ENCODE measurements around the gene SIGLEC10. TPM values are rescaled to one million over a fixed set of nuclear protein-coding genes. Genes with fewer than 3 reads are reported as not detected.

SIGLEC10 gene
- total RNA-seq, 1 donor from 2014 or later, result not detected

DNA sequence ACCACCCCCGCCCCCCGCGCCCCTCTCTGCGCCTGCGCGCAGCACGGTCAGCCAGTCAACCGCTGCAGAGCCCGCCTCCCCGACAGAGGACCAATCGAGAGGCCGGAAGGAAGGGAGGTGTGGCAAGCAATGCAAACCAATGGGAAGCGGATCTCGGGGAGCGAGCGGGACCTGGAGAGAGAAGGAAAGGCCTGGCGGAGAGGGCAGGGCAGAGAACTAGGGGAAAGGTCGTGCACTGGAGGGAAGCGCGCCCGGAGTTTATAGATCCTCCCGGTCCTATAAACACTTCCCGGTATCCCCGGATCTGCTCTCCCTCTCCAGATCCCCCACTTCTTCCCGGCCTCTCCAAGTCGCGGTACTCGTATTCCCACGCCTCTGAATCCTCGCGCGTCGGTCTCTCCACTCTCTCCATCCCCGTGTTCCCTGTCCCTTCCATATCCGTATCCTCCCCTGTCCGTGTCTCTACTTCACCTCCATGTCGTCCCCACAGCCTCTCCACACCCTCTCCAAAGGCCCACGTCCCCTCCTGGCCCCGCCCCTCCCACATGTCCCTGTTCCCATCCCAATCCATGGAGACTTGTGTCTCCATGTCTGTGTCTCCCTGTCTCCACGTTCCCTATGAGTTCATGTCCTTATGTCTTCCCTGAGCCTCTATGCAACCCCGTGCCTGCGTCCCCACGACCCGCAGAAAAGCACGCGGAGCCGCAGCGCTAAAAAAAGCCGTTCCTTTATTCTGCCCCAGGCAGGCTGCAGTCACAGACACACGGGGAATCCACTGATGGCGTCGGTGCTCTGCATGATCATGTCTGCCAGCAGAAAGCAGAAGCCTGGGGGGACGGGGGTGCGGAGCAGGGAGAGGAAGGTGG lies 50.8 kb downstream of the SIGLEC10 start:
- Mint-ChIP-seq H3K36me3 (ENCODE audit: insufficient read depth) (no peaks in the 10 kb centered on the region), H3K27ac (peak overlapping the region; percentile 100), H3K27me3 (peaks cover 14% of the 10 kb centered on the region), H3K4me1 (ENCODE audit: low read depth) (peaks cover 38% of the 10 kb centered on the region), H3K9me3 (ENCODE audit: low read depth) (no peaks in the 10 kb centered on the region), H3K4me3 (ENCODE audit: low read depth) (peak overlapping the region; percentile 96)
- TF ChIP-seq CTCF (IDR thresholded peaks at IDR 0.05; ENCODE audit: unreplicated experiment), result no peak
- DNase-seq (ENCODE audit: low spot score, unreplicated experiment), result peak; percentile 92

- H3K36me3 Mint-ChIP-seq (ENCODE audit: insufficient read depth), result no peaks in the 10 kb centered on the region
- peaks cover 38% of the 10 kb centered on the region for H3K4me1 Mint-ChIP-seq (ENCODE audit: low read depth)
- H3K27ac Mint-ChIP-seq, result peak within 1 kb of the TSS; percentile 100
- H3K4me3 Mint-ChIP-seq (ENCODE audit: low read depth), result peak within 1 kb of the TSS; percentile 96
- H3K27me3 Mint-ChIP-seq, result peaks cover 9% of the 10 kb centered on the region
- no peaks in the 10 kb centered on the region for H3K9me3 Mint-ChIP-seq (ENCODE audit: low read depth)
- no peak for DNase-seq (ENCODE audit: low spot score, unreplicated experiment)
- TF ChIP-seq CTCF (IDR thresholded peaks at IDR 0.05; ENCODE audit: unreplicated experiment), result no peak
Observed at GRCh38 chr19:51365965-51366388, 51.5 kb downstream of the SIGLEC10 start, which contains the start of gene ETFB. ETFB (minus strand) TSS chr19:51366388; CDS start chr19:51366326, 62 bp downstream.

DNA sequence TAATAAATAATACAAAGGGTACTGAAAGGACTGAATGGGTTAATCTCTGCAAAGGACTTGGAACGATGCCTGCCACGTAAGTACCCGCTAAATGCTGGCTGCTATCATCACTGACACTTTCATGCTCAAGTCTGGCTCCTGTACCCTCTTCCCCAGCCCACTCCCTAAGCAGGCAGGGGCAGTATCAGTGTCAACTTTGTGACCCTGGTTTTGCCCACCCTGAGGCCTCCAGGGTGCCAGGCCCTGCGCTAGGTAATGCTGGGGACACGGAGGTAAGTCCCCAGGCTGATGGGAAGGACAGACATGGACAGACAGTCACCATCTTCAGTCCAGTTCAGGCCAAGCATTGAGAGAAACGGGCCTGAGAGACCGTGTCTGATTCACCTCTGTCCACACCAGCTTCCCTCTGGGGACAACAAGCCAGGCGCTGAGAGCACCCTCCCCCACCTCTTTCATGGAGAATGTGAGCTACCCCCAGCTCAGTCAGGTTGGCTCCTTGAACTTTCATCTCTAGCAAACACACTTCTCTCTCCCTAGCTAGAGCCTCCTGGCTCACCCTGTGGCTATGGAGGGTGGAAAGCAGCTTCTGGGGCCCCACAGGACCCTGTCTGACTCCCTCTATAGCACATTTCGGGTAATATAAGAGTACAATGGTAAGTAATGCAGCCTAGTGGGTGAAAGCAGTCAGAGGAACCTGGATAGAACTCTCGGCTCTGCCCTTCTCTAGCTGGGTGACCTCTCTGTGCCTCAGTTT lies 52.1 kb downstream of the SIGLEC10 start:
- no peak for DNase-seq (ENCODE audit: low spot score, unreplicated experiment)
- Mint-ChIP-seq H3K27me3 (peaks cover 3% of the 10 kb centered on the region), H3K27ac (peak overlapping the region; percentile 98), H3K4me1 (ENCODE audit: low read depth) (peaks cover 38% of the 10 kb centered on the region), H3K4me3 (ENCODE audit: low read depth) (peak overlapping the region; percentile 96), H3K9me3 (ENCODE audit: low read depth) (no peaks in the 10 kb centered on the region), H3K36me3 (ENCODE audit: insufficient read depth) (no peaks in the 10 kb centered on the region)
- TF ChIP-seq CTCF (IDR thresholded peaks at IDR 0.05; ENCODE audit: unreplicated experiment), result no peak

DNA sequence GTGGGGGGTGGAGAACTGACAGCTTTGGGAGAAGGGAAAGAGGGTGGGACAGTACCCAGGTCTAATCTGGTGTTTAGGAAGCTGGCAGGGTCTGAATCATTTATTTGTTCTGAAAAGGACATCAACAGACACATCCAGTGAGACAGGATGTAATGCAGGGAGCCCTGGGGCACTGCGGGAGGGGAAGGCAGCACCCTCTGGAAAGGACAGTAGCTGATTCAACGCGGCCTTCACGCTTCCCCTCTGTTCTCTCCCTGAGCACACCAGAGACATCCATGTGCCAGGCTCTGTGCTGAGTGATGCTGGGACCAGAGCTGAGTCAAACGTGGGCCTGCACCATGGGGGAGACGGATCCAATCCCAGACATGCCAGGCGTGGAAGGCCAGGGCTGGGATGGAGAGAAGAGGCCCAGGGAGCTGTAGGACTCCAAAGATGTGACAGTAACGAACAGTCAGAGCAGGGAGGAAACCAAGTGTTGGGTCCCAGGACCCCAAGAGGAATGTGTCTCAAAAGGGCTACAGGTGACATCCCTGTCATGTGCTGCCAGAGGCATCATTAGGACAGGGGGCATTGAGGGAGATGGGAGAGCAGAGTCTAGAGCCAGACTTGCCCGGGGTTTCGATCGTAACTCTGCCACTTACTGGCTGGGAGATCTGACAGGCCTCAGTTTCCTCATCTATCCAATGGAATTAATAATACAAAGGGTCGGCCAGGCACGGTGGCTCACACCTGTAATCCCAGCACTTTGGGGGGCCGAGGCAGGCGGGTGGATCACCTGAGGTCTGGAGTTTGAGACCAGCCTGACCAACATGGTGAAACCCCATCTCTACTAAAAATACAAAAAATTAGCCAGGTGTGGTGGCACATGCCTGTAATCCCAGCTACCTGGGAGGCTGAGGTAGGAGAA lies 53.0 kb downstream of the SIGLEC10 start:
- no peak for TF ChIP-seq CTCF (IDR thresholded peaks at IDR 0.05; ENCODE audit: unreplicated experiment)
- no peaks in the 10 kb centered on the region for H3K27me3 Mint-ChIP-seq
- no peaks in the 10 kb centered on the region for H3K9me3 Mint-ChIP-seq (ENCODE audit: low read depth)
- H3K4me1 Mint-ChIP-seq (ENCODE audit: low read depth), result peaks cover 38% of the 10 kb centered on the region
- H3K36me3 Mint-ChIP-seq (ENCODE audit: insufficient read depth), result no peaks in the 10 kb centered on the region
- H3K27ac Mint-ChIP-seq, result peak overlapping the region; percentile 29
- DNase-seq (ENCODE audit: low spot score, unreplicated experiment), result no peak
- peak overlapping the region; percentile 22 for H3K4me3 Mint-ChIP-seq (ENCODE audit: low read depth)

Data from progenitor cell of endocrine pancreas (in vitro differentiated cells).